Mammary epithelial cell (primary cell): ENCODE measurements around the gene APMAP.

Experiments used
- CTCF ChIP-seq, 2 donors: IDR thresholded peaks in 1 of 2; conservative IDR thresholded peaks in 1 of 2; 2 replicates each; pipeline ENCODE4 v1.5.1; 2011 to 2012; ENCODE audit warnings: inconsistent platforms in 2 of 2, low read length in 2 of 2, mild to moderate bottlenecking in 2 of 2, control low read depth in 1 of 2, low read depth in 1 of 2; ENCODE audit not compliant: insufficient read depth in 1 of 2; ENCODE audit errors: extremely low read depth in 1 of 2
- EZH2 ChIP-seq: IDR thresholded peaks from 2 replicates; pipeline ENCODE4 v1.6.1; 2012; ENCODE audit warnings: low read length, inconsistent platforms, borderline replicate concordance

- TF ChIP-seq EZH2 = no peak
- no peak for TF ChIP-seq CTCF (conservative IDR thresholded peaks at IDR 0.05 in 1 of 2, IDR thresholded peaks at IDR 0.05 in 1 of 2; ENCODE audit: extremely low read depth in 1 of 2, insufficient read depth in 1 of 2, low read depth in 1 of 2, low read length in 2 of 2)
Observed at GRCh38 chr20:25038591-25039015, 46.1 kb upstream of the APMAP start.
